ENCODE measurements around the gene ESD.

Gene ESD

GRCh38 chr13:46747031-46747820, 49.7 kb downstream of the ESD start:
- DNase-seq (ENCODE audit: low read depth, low spot score), result no peak

- DNase-seq (ENCODE audit: low read depth, low spot score), result no peak
Observed at GRCh38 chr13:46745706-46746105, 51.3 kb downstream of the ESD start.

GRCh38 chr13:46745062-46745461, 51.9 kb downstream of the ESD start:
- no peak for DNase-seq (ENCODE audit: low read depth, low spot score)

GRCh38 chr13:46743191-46743590, 53.8 kb downstream of the ESD start:
- no peak for DNase-seq (ENCODE audit: low read depth, low spot score)

- DNase-seq (ENCODE audit: low read depth, low spot score), result no peak
Observed at GRCh38 chr13:46739447-46740098, 57.4 kb downstream of the ESD start.

- no peak for DNase-seq (ENCODE audit: low read depth, low spot score)
Observed at GRCh38 chr13:46738766-46739165, 58.2 kb downstream of the ESD start.

- no peak for DNase-seq (ENCODE audit: low read depth, low spot score)
Observed at GRCh38 chr13:46738055-46738454, 58.9 kb downstream of the ESD start.

GRCh38 chr13:46736541-46737310, 60.2 kb downstream of the ESD start:
- no peak for DNase-seq (ENCODE audit: low read depth, low spot score)

- no peak for DNase-seq (ENCODE audit: low read depth, low spot score)
Observed at GRCh38 chr13:46735425-46735824, 61.5 kb downstream of the ESD start.

GRCh38 chr13:46731535-46731934, 65.4 kb downstream of the ESD start:
- DNase-seq (ENCODE audit: low read depth, low spot score), result no peak

GRCh38 chr13:46728777-46729176, 68.2 kb downstream of the ESD start:
- DNase-seq (ENCODE audit: low read depth, low spot score), result no peak

GRCh38 chr13:46726347-46726746, 70.6 kb downstream of the ESD start:
- DNase-seq (ENCODE audit: low read depth, low spot score), result no peak

Data from astrocyte of the hippocampus (primary cell).